ENCODE data around the gene GLDN.

The GLDN gene

DNA sequence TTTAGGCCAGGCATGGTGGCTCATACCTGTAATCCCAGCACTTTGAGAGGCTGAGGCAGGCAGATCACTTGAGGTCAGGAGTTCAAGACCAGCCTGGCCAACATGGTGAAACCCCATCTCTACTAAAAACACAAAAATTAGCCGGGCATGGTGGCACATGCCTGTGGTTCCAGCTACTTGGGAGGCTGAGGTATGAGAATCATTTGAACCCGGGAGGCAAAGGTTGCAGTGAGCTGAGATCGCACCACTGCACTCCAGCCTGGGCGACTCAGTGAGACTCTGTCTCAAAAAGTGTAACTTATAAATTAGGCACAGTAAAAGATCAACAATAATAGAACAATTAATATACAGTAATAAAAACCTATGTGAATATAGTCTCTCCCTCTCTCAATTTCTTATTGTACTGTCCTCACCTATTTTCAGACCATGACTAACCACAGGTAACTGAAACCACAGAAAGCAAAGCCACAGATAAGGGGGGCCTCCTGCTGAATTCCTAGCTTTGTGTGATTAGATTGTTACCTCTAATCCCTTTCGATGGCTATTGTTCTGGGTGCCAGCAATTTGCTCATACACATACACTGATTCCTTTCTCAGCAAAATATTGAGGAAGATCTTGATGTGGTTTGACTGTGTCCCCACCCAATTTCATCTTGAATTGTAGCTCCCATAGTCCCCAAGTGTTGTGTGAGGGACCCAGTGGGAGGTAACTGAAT is 104.7 kb downstream of the GLDN start:
- peak; percentile 22 for DNase-seq (ENCODE audit: low spot score)

DNA sequence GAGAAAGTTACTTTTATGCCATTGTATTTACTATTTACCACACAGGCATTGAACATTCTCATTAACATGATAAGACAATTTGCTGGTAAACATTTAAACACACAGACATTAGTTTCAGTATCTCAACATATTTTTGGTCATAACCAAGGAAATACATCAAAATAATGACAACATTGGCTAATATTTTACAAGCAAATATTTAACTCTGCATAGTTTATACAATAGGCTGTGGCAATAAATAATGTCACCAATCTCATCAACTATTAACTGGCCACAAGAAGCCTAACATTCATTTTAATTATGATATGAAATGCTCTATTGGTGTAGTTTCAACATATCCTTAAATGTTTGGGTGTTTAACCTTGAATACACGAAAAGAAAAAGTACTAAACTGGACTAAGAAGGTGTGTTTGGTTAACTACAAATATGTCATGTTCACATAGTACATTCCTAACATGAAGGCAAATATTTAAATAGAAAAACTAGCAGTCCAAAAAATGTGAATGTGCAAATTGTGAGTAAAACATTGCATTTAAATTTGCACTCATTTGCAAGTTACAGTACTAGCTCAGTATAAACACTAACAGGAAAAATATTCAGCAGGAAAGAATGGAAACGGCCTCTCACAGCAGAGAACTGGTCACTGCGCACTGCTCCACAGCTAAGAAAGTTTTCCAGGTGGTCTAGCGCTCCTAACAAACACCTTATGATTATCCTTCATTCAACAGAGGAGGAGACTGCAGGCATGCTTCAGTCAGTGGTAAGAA is 106.6 kb downstream of the GLDN start:
- no peak for DNase-seq (ENCODE audit: low spot score)

DNA sequence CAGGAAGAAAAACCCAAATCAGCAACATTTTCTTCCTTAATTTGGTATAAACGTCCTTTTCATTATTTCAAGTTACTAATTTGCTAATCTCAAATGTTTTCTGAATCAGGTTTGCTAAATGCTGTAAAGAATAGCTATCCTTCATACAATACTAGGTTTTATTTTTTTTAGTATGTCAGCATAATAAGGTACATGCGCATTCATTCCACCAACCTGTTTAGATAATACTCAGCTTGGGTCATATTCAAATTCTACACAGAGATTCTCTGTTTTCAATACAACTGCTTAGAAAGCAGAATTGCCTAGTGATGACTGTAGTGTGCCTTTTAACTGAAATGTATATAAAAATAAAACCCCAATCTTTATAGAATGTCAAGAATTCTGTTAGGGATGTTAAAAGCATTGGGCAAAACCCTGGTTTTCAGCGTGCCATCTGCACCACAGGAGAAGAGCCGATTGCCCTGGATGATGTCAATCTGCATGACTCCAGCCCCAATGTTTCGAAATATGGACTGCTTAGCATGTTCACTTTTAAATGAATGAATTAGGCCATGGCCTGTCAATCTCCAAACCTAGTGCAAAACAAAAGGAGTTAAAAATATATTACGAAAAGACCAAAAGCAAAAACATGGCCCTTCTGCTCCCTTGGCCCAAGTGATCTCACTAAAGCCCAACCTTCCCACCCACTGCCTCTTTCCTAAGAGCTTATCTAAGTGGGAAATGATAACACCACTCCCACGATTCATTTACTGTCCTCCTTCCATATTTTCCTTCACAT is 107.4 kb downstream of the GLDN start:
- no peak for DNase-seq (ENCODE audit: low spot score)

DNA sequence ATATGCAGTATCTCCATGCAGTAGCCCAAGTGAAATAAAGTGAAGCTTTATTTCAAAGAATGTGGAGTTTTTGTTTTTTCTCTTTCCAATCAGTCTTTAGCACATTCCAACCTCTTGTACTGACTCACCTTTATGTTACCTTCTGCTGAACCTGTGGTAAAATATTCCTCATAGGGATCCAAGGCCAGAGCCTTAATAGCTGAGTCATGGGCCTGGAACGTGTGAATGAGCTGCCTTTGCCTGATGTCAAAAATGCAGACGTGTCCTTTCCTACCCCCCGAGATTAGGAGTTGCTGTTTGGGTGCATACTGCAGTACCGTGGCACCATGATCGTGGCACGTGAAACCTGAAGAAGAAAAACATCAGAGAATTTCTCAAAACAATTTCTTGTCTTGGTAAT is 108.5 kb downstream of the GLDN start:
- peak; percentile 31 for DNase-seq (ENCODE audit: low spot score)

All from LoVo (cell line).